ENCODE measurements around the gene CMYA5.

CMYA5 gene

GRCh38 chr5:79803007-79803406, 113.4 kb downstream of the CMYA5 start:
- TF ChIP-seq POLR2AphosphoS5 (IDR thresholded peaks at IDR 0.05; ENCODE audit: borderline replicate concordance, low read depth, low read length): no peak
- TF ChIP-seq FOXP2 (optimal IDR thresholded peaks at IDR 0.05; ENCODE audit: control extremely low read depth, extremely low read length, insufficient read depth): no peak
- TF ChIP-seq EZH2 (IDR thresholded peaks at IDR 0.05): no peak
- Histone ChIP-seq H3K9me3 (ENCODE audit: low read depth, low read length) (no peaks in the 10 kb centered on the region), H3K9ac (ENCODE audit: insufficient read length) (no peak overlapping the region), H3K27ac (no peak overlapping the region), H3K36me3 (ENCODE audit: insufficient read depth, low read length) (no peaks in the 10 kb centered on the region), H3K4me3 (no peak overlapping the region)
- DNase-seq (ENCODE audit: low read depth, low spot score): no peak

- TF ChIP-seq EZH2 (IDR thresholded peaks at IDR 0.05) (no peak), FOXP2 (optimal IDR thresholded peaks at IDR 0.05; ENCODE audit: control extremely low read depth, extremely low read length, insufficient read depth) (no peak), POLR2AphosphoS5 (IDR thresholded peaks at IDR 0.05; ENCODE audit: borderline replicate concordance, low read depth, low read length) (no peak)
- Histone ChIP-seq H3K9ac (ENCODE audit: insufficient read length) (no peak overlapping the region), H3K27ac (no peak overlapping the region), H3K9me3 (ENCODE audit: low read depth, low read length) (no peaks in the 10 kb centered on the region), H3K4me3 (no peak overlapping the region), H3K36me3 (ENCODE audit: insufficient read depth, low read length) (no peaks in the 10 kb centered on the region)
- DNase-seq (ENCODE audit: low read depth, low spot score): no peak
Observed at GRCh38 chr5:79806741-79807140, 117.1 kb downstream of the CMYA5 start.

DNA sequence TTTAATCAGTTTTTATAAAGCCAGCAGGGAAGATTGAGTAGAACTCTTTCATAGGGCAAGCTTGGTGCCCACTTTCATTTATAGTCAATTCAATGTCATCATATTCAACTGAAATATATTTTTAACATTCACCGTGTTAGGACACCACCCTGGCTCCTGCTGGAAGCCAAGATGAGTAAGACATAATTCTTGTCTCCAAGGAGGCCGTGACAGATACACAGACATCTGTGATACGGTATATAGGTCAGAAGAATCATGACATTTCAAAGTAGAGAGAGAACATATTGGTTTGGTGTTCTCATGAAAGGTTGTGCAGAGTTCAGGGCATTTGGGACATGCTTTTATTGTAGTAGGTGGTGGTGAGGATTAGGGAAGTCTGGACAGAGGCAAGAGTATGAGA, 120.1 kb downstream of the CMYA5 start:
- Histone ChIP-seq H3K4me3 (no peak overlapping the region), H3K36me3 (ENCODE audit: insufficient read depth, low read length) (no peaks in the 10 kb centered on the region), H3K27ac (no peak overlapping the region), H3K9ac (ENCODE audit: insufficient read length) (no peak overlapping the region), H3K9me3 (ENCODE audit: low read depth, low read length) (no peaks in the 10 kb centered on the region)
- no peak for TF ChIP-seq EZH2 (IDR thresholded peaks at IDR 0.05)
- no peak for TF ChIP-seq POLR2AphosphoS5 (IDR thresholded peaks at IDR 0.05; ENCODE audit: borderline replicate concordance, low read depth, low read length)
- TF ChIP-seq FOXP2 (optimal IDR thresholded peaks at IDR 0.05; ENCODE audit: control extremely low read depth, extremely low read length, insufficient read depth): no peak
- DNase-seq (ENCODE audit: low read depth, low spot score): no peak

DNA sequence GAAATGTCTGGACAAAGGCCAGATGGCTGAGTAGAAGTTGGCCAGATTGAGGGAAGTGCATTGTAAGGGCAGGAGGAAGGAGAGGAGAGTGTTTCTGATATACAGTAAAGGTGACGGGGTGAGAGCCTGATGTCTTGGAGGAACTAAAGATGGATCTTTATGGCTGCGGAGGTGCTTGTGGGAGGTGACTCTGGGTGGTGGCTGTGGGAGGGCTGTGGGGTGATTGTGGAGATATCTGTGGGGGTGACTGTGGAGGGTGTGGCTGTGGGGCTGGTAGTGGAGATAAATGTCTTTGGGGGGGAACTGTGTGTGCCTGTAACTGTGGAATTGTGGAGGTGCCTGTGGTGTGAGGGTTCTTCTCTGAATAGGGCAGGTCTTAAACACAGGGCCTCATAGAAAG, 121.4 kb downstream of the CMYA5 start:
- no peak overlapping the region for H3K4me3 ChIP-seq
- H3K36me3 ChIP-seq (ENCODE audit: insufficient read depth, low read length): no peaks in the 10 kb centered on the region
- no peak for DNase-seq (ENCODE audit: low read depth, low spot score)
- TF ChIP-seq FOXP2 (optimal IDR thresholded peaks at IDR 0.05; ENCODE audit: control extremely low read depth, extremely low read length, insufficient read depth): no peak
- no peak for TF ChIP-seq EZH2 (IDR thresholded peaks at IDR 0.05)
- no peak for TF ChIP-seq POLR2AphosphoS5 (IDR thresholded peaks at IDR 0.05; ENCODE audit: borderline replicate concordance, low read depth, low read length)
- no peaks in the 10 kb centered on the region for H3K9me3 ChIP-seq (ENCODE audit: low read depth, low read length)
- H3K9ac ChIP-seq (ENCODE audit: insufficient read length): no peak overlapping the region
- H3K27ac ChIP-seq: no peak overlapping the region

DNA sequence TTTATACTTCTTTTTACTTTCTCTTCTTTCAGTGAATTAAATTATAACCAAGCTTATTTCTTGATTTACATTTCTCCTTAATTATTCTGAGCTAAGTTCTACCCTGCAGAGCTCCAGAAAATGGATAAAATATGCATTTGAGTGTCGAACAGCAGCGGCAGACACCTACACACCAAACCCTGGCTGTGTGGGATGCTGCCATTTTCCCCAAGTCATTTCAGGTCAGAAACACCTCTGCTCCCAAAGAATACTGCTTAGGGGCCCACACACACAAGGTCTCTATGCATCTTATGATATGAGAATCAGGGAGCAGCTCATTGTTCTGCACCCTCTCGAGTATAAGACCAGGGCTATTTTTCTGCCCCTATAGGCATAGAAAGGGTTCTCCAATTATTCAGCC, 122.3 kb downstream of the CMYA5 start:
- Histone ChIP-seq H3K27ac (no peak overlapping the region), H3K9ac (ENCODE audit: insufficient read length) (no peak overlapping the region), H3K4me3 (no peak overlapping the region), H3K36me3 (ENCODE audit: insufficient read depth, low read length) (no peaks in the 10 kb centered on the region), H3K9me3 (ENCODE audit: low read depth, low read length) (no peaks in the 10 kb centered on the region)
- TF ChIP-seq EZH2 (IDR thresholded peaks at IDR 0.05): no peak
- TF ChIP-seq FOXP2 (optimal IDR thresholded peaks at IDR 0.05; ENCODE audit: control extremely low read depth, extremely low read length, insufficient read depth): no peak
- no peak for TF ChIP-seq POLR2AphosphoS5 (IDR thresholded peaks at IDR 0.05; ENCODE audit: borderline replicate concordance, low read depth, low read length)
- DNase-seq (ENCODE audit: low read depth, low spot score): no peak

DNA sequence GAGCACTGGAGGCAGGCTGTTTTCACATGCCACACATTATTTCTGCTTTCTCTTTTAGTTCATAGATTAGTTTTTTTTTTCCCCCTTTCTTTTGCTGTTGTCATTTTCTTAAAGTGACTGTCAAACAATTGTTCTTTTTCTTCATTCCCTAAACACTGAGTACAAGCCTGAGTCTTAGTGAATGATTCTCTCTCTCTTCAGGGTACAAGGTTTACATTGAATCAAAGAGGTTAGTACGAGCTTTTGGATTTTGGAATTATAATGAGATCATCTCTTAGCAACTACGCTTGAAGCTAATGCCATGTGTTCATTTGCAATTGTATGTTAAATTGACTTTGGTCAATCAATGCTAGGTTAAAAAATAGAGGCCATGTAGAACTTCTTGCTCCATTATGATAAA, 125.1 kb downstream of the CMYA5 start:
- H3K27ac ChIP-seq: no peak overlapping the region
- no peak overlapping the region for H3K4me3 ChIP-seq
- TF ChIP-seq EZH2 (IDR thresholded peaks at IDR 0.05) (no peak), POLR2AphosphoS5 (IDR thresholded peaks at IDR 0.05; ENCODE audit: borderline replicate concordance, low read depth, low read length) (no peak), FOXP2 (optimal IDR thresholded peaks at IDR 0.05; ENCODE audit: control extremely low read depth, extremely low read length, insufficient read depth) (no peak)
- no peaks in the 10 kb centered on the region for H3K36me3 ChIP-seq (ENCODE audit: insufficient read depth, low read length)
- no peaks in the 10 kb centered on the region for H3K9me3 ChIP-seq (ENCODE audit: low read depth, low read length)
- H3K9ac ChIP-seq (ENCODE audit: insufficient read length): no peak overlapping the region
- DNase-seq (ENCODE audit: low read depth, low spot score): no peak

GRCh38 chr5:79816014-79816413, 126.4 kb downstream of the CMYA5 start:
- H3K27ac ChIP-seq: no peak overlapping the region
- H3K36me3 ChIP-seq (ENCODE audit: insufficient read depth, low read length): no peaks in the 10 kb centered on the region
- no peak overlapping the region for H3K9ac ChIP-seq (ENCODE audit: insufficient read length)
- no peaks in the 10 kb centered on the region for H3K9me3 ChIP-seq (ENCODE audit: low read depth, low read length)
- DNase-seq (ENCODE audit: low read depth, low spot score): no peak
- H3K4me3 ChIP-seq: no peak overlapping the region
- TF ChIP-seq EZH2 (IDR thresholded peaks at IDR 0.05) (no peak), POLR2AphosphoS5 (IDR thresholded peaks at IDR 0.05; ENCODE audit: borderline replicate concordance, low read depth, low read length) (no peak), FOXP2 (optimal IDR thresholded peaks at IDR 0.05; ENCODE audit: control extremely low read depth, extremely low read length, insufficient read depth) (no peak)

GRCh38 chr5:79820648-79821047, 131.0 kb downstream of the CMYA5 start:
- no peak for TF ChIP-seq FOXP2 (optimal IDR thresholded peaks at IDR 0.05; ENCODE audit: control extremely low read depth, extremely low read length, insufficient read depth)
- no peak for TF ChIP-seq POLR2AphosphoS5 (IDR thresholded peaks at IDR 0.05; ENCODE audit: borderline replicate concordance, low read depth, low read length)
- TF ChIP-seq EZH2 (IDR thresholded peaks at IDR 0.05): no peak
- Histone ChIP-seq H3K36me3 (ENCODE audit: insufficient read depth, low read length) (no peaks in the 10 kb centered on the region), H3K4me3 (no peak overlapping the region), H3K9ac (ENCODE audit: insufficient read length) (no peak overlapping the region), H3K9me3 (ENCODE audit: low read depth, low read length) (no peaks in the 10 kb centered on the region), H3K27ac (no peak overlapping the region)
- no peak for DNase-seq (ENCODE audit: low read depth, low spot score)

DNA sequence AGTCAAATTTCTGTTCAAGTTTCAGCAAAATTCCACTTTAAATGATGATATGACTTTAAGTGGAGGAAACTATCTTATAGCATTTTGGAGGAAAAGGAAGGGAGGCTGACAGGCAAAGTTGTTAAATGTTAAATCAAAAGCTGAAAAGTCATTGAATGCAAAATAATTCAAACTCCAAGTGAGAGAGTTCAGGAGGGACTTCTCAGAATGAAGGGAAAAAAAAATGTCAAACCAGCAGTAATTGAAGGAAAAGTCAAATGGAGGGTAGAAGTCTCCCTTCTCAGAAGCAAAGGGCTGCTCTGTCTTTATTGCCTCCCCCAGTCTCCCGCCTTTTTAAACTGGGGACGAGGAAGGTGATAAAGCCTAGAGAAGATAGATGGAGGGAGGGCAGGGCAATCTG, 134.8 kb downstream of the CMYA5 start:
- no peak for DNase-seq (ENCODE audit: low read depth, low spot score)
- Histone ChIP-seq H3K9ac (ENCODE audit: insufficient read length) (no peak overlapping the region), H3K9me3 (ENCODE audit: low read depth, low read length) (no peaks in the 10 kb centered on the region), H3K36me3 (ENCODE audit: insufficient read depth, low read length) (no peaks in the 10 kb centered on the region), H3K27ac (no peak overlapping the region), H3K4me3 (no peak overlapping the region)
- no peak for TF ChIP-seq POLR2AphosphoS5 (IDR thresholded peaks at IDR 0.05; ENCODE audit: borderline replicate concordance, low read depth, low read length)

Data from SK-N-MC (cell line).